ENCODE results near the gene METTL26. TPM values are rescaled to one million over a fixed set of nuclear protein-coding genes. Genes with fewer than 3 reads are reported as not detected.
A peak's percentile ranks its signal among the peaks of the same experiment; 100 is the strongest.

METTL26 gene
- total RNA-seq, 1 experiment from 2014 or later = 115 TPM

GRCh38 chr16:615122-615521 lies 21.0 kb downstream of the METTL26 start (continued):
- TF ChIP-seq ZNF121 (CRISPR knock-in tag; IDR thresholded peaks at IDR 0.05) = no peak
- TF ChIP-seq RORB (CRISPR knock-in tag; IDR thresholded peaks at IDR 0.05) = no peak

DNA sequence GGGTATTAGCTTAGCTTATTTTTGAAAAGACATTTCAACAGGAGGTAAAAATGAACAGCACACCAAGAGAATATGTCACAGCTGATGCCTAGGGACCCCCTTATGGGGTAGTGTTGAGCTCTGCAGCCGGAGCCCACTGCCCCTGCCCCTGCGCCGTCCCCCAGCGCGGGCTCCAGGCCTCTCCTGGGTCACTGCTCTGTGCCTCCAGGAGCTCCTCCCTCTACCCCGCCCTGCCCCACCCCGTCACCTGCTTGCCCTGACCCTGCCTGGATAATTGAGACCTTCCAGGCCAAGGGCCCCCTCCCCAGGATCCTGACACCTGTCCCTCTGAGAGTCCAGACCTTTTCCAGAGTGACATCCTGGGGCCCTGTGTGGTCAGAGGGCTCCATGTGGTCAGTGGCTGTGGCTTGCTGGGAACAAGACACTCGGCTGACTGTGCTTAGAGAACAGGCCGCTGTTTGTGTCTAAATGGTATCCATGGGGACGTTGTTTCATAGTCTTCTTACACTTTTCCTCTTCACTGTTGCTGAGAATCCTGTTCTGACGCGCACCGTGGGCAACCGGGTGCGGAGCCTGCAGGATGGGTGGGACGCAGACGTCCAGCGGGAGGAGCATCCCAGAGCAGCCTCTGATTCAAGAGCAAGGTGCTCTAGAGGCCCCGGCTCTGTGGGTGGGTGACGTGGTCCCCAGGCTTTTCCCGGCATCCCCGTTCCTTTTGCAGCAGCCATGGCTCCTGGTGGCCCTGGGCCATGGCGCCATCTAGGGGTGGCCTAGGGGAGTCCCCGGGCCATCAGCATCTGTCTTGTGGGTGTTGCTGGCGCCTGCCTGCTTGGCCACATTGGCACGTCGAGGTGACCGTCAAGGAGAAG lies 25.4 kb downstream of the METTL26 start:
- Mint-ChIP-seq H3K27ac (peak overlapping the region; percentile 97), H3K4me3 (no peak overlapping the region), H3K36me3 (peaks cover 15% of the 10 kb centered on the region), H3K9me3 (no peaks in the 10 kb centered on the region), H3K4me1 (peaks cover 8% of the 10 kb centered on the region), H3K27me3 (ENCODE audit: low read depth) (no peaks in the 10 kb centered on the region)
- POLR2A ChIA-PET = no interaction called here
- peak; percentile 92 for ATAC-seq
- CTCF ChIA-PET = interaction anchor here (0.6 to 2.7 kb wide), 12 partner anchors 9 to 123 kb away, joined by 3 to 17 read pairs (median 4); partner anchors contain the start of genes CAPN15 and RAB40C
- no peak for TF ChIP-seq ELF4 (CRISPR knock-in tag; IDR thresholded peaks at IDR 0.05; ENCODE audit: low read depth)
- no peak for TF ChIP-seq SOX15 (CRISPR knock-in tag; IDR thresholded peaks at IDR 0.05)
- TF ChIP-seq GABPB1 (CRISPR knock-in tag; IDR thresholded peaks at IDR 0.05) = peak; percentile 51; the same call in 1 of the 2 replicates
- TF ChIP-seq, protein P1, sequence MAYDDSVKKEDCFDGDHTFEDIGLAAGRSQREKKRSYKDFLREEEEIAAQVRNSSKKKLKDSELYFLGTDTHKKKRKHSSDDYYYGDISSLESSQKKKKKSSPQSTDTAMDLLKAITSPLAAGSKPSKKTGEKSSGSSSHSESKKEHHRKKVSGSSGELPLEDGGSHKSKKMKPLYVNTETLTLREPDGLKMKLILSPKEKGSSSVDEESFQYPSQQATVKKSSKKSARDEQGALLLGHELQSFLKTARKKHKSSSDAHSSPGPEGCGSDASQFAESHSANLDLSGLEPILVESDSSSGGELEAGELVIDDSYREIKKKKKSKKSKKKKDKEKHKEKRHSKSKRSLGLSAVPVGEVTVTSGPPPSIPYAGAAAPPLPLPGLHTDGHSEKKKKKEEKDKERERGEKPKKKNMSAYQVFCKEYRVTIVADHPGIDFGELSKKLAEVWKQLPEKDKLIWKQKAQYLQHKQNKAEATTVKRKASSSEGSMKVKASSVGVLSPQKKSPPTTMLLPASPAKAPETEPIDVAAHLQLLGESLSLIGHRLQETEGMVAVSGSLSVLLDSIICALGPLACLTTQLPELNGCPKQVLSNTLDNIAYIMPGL (CRISPR knock-in tag; IDR thresholded peaks at IDR 0.05) = 0 out of 2 replicates have a peak, but pooled peaks have one; percentile 22
- no peak for TF ChIP-seq SMAD3 (CRISPR knock-in tag; IDR thresholded peaks at IDR 0.05; ENCODE audit: borderline replicate concordance)
- TF ChIP-seq, protein P2, sequence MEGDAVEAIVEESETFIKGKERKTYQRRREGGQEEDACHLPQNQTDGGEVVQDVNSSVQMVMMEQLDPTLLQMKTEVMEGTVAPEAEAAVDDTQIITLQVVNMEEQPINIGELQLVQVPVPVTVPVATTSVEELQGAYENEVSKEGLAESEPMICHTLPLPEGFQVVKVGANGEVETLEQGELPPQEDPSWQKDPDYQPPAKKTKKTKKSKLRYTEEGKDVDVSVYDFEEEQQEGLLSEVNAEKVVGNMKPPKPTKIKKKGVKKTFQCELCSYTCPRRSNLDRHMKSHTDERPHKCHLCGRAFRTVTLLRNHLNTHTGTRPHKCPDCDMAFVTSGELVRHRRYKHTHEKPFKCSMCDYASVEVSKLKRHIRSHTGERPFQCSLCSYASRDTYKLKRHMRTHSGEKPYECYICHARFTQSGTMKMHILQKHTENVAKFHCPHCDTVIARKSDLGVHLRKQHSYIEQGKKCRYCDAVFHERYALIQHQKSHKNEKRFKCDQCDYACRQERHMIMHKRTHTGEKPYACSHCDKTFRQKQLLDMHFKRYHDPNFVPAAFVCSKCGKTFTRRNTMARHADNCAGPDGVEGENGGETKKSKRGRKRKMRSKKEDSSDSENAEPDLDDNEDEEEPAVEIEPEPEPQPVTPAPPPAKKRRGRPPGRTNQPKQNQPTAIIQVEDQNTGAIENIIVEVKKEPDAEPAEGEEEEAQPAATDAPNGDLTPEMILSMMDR (IDR thresholded peaks at IDR 0.05) = peak; percentile 87
- TF ChIP-seq FOXP1 (CRISPR knock-in tag; IDR thresholded peaks at IDR 0.05; ENCODE audit: borderline replicate concordance) = 0 out of 2 replicates have a peak, but pooled peaks have one; percentile 59
- DNase-seq (ENCODE audit: low spot score) = peak; percentile 83

- Mint-ChIP-seq H3K36me3 (peaks cover 20% of the 10 kb centered on the region), H3K27ac (peak overlapping the region; percentile 50; the same call in 1 of the 2 replicates), H3K9me3 (peaks cover 7% of the 10 kb centered on the region), H3K27me3 (ENCODE audit: low read depth) (no peaks in the 10 kb centered on the region), H3K4me1 (peaks cover 8% of the 10 kb centered on the region), H3K4me3 (no peak overlapping the region)
- ChIA-PET CTCF (interaction anchor here (0.6 to 2.7 kb wide), 10 partner anchors 9 to 143 kb away, joined by 3 to 17 read pairs (median 4); partner anchors contain the start of gene RAB40C), POLR2A (interaction anchor here (1.0 kb wide), 1 partner anchor 9 kb away, joined by 3 read pairs; no protein-coding TSS in a partner anchor)
- no peak for DNase-seq (ENCODE audit: low spot score)
- no peak for ATAC-seq
- TF ChIP-seq, protein P3, sequence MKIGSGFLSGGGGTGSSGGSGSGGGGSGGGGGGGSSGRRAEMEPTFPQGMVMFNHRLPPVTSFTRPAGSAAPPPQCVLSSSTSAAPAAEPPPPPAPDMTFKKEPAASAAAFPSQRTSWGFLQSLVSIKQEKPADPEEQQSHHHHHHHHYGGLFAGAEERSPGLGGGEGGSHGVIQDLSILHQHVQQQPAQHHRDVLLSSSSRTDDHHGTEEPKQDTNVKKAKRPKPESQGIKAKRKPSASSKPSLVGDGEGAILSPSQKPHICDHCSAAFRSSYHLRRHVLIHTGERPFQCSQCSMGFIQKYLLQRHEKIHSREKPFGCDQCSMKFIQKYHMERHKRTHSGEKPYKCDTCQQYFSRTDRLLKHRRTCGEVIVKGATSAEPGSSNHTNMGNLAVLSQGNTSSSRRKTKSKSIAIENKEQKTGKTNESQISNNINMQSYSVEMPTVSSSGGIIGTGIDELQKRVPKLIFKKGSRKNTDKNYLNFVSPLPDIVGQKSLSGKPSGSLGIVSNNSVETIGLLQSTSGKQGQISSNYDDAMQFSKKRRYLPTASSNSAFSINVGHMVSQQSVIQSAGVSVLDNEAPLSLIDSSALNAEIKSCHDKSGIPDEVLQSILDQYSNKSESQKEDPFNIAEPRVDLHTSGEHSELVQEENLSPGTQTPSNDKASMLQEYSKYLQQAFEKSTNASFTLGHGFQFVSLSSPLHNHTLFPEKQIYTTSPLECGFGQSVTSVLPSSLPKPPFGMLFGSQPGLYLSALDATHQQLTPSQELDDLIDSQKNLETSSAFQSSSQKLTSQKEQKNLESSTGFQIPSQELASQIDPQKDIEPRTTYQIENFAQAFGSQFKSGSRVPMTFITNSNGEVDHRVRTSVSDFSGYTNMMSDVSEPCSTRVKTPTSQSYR (CRISPR knock-in tag; IDR thresholded peaks at IDR 0.05) = no peak
- TF ChIP-seq NFATC4 (CRISPR knock-in tag; IDR thresholded peaks at IDR 0.05) = no peak
- no peak for TF ChIP-seq FOXP1 (CRISPR knock-in tag; IDR thresholded peaks at IDR 0.05; ENCODE audit: borderline replicate concordance)
- TF ChIP-seq RORB (CRISPR knock-in tag; IDR thresholded peaks at IDR 0.05) = no peak
- TF ChIP-seq CREM (CRISPR knock-in tag; IDR thresholded peaks at IDR 0.05) = no peak
- TF ChIP-seq TEAD4 (CRISPR knock-in tag; IDR thresholded peaks at IDR 0.05) = no peak
- TF ChIP-seq, protein P4, sequence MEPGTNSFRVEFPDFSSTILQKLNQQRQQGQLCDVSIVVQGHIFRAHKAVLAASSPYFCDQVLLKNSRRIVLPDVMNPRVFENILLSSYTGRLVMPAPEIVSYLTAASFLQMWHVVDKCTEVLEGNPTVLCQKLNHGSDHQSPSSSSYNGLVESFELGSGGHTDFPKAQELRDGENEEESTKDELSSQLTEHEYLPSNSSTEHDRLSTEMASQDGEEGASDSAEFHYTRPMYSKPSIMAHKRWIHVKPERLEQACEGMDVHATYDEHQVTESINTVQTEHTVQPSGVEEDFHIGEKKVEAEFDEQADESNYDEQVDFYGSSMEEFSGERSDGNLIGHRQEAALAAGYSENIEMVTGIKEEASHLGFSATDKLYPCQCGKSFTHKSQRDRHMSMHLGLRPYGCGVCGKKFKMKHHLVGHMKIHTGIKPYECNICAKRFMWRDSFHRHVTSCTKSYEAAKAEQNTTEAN (CRISPR knock-in tag; IDR thresholded peaks at IDR 0.05) = no peak
- TF ChIP-seq IRF2 (CRISPR knock-in tag; IDR thresholded peaks at IDR 0.05; ENCODE audit: borderline replicate concordance, low read depth) = no peak
- TF ChIP-seq, protein P5, sequence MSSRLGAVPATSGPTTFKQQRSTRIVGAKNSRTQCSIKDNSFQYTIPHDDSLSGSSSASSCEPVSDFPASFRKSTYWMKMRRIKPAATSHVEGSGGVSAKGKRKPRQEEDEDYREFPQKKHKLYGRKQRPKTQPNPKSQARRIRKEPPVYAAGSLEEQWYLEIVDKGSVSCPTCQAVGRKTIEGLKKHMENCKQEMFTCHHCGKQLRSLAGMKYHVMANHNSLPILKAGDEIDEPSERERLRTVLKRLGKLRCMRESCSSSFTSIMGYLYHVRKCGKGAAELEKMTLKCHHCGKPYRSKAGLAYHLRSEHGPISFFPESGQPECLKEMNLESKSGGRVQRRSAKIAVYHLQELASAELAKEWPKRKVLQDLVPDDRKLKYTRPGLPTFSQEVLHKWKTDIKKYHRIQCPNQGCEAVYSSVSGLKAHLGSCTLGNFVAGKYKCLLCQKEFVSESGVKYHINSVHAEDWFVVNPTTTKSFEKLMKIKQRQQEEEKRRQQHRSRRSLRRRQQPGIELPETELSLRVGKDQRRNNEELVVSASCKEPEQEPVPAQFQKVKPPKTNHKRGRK (CRISPR knock-in tag; IDR thresholded peaks at IDR 0.05; ENCODE audit: borderline replicate concordance) = no peak
- TF ChIP-seq ESRRA (CRISPR knock-in tag; IDR thresholded peaks at IDR 0.05; ENCODE audit: borderline replicate concordance) = no peak
- TF ChIP-seq ZNF232 (CRISPR knock-in tag; IDR thresholded peaks at IDR 0.05) = no peak
- TF ChIP-seq ETV6 (CRISPR knock-in tag; IDR thresholded peaks at IDR 0.05) = no peak
- no peak for TF ChIP-seq ZBTB21 (CRISPR knock-in tag; IDR thresholded peaks at IDR 0.05; ENCODE audit: borderline replicate concordance)
- TF ChIP-seq, protein P6, sequence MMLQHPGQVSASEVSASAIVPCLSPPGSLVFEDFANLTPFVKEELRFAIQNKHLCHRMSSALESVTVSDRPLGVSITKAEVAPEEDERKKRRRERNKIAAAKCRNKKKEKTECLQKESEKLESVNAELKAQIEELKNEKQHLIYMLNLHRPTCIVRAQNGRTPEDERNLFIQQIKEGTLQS (CRISPR knock-in tag; conservative IDR thresholded peaks at IDR 0.05) = no peak
These were observed 26.1 kb downstream of the METTL26 start for GRCh38 chr16:609984-610383.

Data from WTC11 (cell line).